Mammary epithelial cell (primary cell): Measurements from ENCODE around the gene RABGGTB.

Experiments
- EZH2 ChIP-seq: IDR thresholded peaks from 2 replicates; pipeline ENCODE4 v1.6.1; 2012; ENCODE audit warnings: low read length, inconsistent platforms, borderline replicate concordance
- TF ChIP-seq, protein P1 (sequence below), 2 donors: IDR thresholded peaks in 1 of 2; conservative IDR thresholded peaks in 1 of 2; 2 replicates each; pipeline ENCODE4 v1.5.1; 2011 to 2012; ENCODE audit warnings: inconsistent platforms in 2 of 2, low read length in 2 of 2, mild to moderate bottlenecking in 2 of 2, control low read depth in 1 of 2, low read depth in 1 of 2; ENCODE audit not compliant: insufficient read depth in 1 of 2; ENCODE audit errors: extremely low read depth in 1 of 2

DNA sequence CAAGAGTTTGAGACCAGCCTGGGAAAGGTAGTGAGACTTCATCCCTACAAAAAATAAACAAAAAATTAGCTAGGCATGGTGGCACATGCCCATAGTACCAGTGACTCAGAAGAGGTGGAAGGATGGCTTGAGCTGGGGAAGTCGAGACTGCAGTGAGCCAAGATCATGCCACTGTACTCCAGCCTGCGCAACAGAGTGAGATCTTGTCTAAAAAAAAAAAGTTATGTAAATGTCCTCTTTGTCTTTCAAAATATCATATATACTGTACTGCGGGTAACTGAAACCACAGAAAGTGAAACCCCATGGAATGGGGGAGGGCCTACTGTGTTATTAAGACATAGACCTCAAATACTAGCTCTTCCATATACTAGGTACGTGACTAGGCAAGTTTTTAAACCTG lies 40.8 kb upstream of the RABGGTB start:
- TF ChIP-seq, protein P1, sequence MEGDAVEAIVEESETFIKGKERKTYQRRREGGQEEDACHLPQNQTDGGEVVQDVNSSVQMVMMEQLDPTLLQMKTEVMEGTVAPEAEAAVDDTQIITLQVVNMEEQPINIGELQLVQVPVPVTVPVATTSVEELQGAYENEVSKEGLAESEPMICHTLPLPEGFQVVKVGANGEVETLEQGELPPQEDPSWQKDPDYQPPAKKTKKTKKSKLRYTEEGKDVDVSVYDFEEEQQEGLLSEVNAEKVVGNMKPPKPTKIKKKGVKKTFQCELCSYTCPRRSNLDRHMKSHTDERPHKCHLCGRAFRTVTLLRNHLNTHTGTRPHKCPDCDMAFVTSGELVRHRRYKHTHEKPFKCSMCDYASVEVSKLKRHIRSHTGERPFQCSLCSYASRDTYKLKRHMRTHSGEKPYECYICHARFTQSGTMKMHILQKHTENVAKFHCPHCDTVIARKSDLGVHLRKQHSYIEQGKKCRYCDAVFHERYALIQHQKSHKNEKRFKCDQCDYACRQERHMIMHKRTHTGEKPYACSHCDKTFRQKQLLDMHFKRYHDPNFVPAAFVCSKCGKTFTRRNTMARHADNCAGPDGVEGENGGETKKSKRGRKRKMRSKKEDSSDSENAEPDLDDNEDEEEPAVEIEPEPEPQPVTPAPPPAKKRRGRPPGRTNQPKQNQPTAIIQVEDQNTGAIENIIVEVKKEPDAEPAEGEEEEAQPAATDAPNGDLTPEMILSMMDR (conservative IDR thresholded peaks at IDR 0.05 in 1 of 2, IDR thresholded peaks at IDR 0.05 in 1 of 2; ENCODE audit: extremely low read depth in 1 of 2, insufficient read depth in 1 of 2, low read depth in 1 of 2, low read length in 2 of 2) = no peak
- no peak for TF ChIP-seq EZH2
